ENCODE results near the gene TAAR9. TPM values are rescaled to one million over a fixed set of nuclear protein-coding genes. Genes with fewer than 3 reads are reported as not detected.
"Not testable (repeated sequence)": the region's sequence is repeated elsewhere in the genome, so short reads cannot be mapped to it uniquely, and the experiment has no call there.

Gene TAAR9
- total and polyA plus RNA-seq, 7 donors = not detected

DNA sequence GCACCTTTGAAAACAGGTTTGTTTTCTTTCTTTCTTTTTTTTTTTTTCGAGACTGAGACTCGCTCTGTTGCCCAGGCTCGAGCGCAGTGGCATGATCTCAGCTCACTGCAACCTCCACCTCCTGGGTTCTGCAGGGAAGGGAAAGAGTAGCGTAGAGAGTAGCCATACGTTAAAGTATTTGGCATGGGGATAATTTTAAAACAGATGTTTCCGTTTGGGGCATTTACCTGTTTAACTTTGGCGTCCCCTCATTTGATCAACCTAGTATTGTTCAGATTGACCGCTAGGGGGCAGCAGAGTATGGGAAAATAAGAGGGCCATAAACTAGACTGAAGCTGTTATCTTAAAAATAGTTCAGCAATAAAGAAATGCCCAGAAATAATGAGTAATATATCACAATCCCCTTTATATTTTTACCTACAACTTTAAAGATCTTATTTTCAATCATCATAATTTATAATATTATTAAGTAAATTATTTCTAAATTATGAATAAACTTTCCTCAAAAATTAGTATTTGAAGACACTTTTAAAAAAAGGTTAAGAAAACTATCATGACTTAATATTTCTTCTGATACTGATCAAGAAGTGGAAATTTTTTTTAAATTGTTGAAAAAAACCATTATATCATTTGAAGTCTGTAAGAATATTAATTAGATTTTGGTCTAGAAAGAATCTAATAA, 7.6 kb upstream of the TAAR9 start:
- H3K27me3 ChIP-seq (ENCODE audit: insufficient read depth in 3 of 3, low read length in 2 of 3) = no peaks in the 10 kb centered on the region
- WGBS, 3 donors = 21 to 29% (median 27%) methylated on average over 9 of the region's 9 CpGs
- H3K36me3 ChIP-seq (ENCODE audit: insufficient read depth in 1 of 2, low read depth in 1 of 2) = no peaks in the 10 kb centered on the region
- ATAC-seq = peak in 3 of 4 donors; percentile 70 to 89 (median 77)
- TF ChIP-seq, protein P1, sequence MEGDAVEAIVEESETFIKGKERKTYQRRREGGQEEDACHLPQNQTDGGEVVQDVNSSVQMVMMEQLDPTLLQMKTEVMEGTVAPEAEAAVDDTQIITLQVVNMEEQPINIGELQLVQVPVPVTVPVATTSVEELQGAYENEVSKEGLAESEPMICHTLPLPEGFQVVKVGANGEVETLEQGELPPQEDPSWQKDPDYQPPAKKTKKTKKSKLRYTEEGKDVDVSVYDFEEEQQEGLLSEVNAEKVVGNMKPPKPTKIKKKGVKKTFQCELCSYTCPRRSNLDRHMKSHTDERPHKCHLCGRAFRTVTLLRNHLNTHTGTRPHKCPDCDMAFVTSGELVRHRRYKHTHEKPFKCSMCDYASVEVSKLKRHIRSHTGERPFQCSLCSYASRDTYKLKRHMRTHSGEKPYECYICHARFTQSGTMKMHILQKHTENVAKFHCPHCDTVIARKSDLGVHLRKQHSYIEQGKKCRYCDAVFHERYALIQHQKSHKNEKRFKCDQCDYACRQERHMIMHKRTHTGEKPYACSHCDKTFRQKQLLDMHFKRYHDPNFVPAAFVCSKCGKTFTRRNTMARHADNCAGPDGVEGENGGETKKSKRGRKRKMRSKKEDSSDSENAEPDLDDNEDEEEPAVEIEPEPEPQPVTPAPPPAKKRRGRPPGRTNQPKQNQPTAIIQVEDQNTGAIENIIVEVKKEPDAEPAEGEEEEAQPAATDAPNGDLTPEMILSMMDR (IDR thresholded peaks at IDR 0.05) = peak; percentile 85
- no peaks in the 10 kb centered on the region for H3K9me3 ChIP-seq
- H3K4me1 ChIP-seq = no peaks in the 10 kb centered on the region
- no peak overlapping the region for H3K27ac ChIP-seq
- H3K4me3 ChIP-seq = peak overlapping the region; percentile 23
- DNase-seq = peak in 1 of 2 donors; percentile 39
- intact Hi-C loops (cut with DNase I) = loop anchor here in 1 of 2 donors (5.0 kb wide), 1 partner anchor 267 kb away; the partner anchor contains the start of gene SLC18B1

DNA sequence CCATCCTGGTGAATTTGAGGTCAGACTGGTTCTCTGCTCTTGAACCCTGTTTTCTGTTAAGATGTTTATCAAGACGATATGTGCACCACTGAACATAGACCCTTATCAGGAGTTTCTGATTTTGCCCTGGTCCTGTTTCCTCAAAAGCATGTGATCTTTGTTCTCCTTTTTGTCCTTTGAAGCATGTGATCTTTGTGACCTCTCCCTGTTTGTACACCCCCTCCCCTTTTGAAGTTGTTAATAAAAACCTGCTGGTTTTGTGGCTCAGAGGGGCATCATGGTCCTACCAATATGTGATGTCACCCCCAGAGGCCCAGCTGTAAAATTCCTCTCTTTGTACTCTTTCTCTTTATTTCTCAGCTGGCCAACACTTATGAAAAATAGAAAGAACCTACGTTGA, 3.5 kb upstream of the TAAR9 start:
- DNase-seq; H3K9me3 ChIP-seq; H3K4me3 ChIP-seq; H3K27ac ChIP-seq; H3K36me3 ChIP-seq (ENCODE audit: insufficient read depth in 1 of 2, low read depth in 1 of 2); H3K4me1 ChIP-seq; ATAC-seq; H3K27me3 ChIP-seq (ENCODE audit: insufficient read depth in 3 of 3, low read length in 2 of 3): not testable (repeated sequence)
- WGBS, 3 donors = 78 to 88% (median 84%) methylated on average over 2 of the region's 2 CpGs
- intact Hi-C loops (cut with DNase I) = loop anchor here in 1 of 2 donors (5.0 kb wide), 1 partner anchor 263 kb away; the partner anchor contains the start of gene SLC18B1

DNA sequence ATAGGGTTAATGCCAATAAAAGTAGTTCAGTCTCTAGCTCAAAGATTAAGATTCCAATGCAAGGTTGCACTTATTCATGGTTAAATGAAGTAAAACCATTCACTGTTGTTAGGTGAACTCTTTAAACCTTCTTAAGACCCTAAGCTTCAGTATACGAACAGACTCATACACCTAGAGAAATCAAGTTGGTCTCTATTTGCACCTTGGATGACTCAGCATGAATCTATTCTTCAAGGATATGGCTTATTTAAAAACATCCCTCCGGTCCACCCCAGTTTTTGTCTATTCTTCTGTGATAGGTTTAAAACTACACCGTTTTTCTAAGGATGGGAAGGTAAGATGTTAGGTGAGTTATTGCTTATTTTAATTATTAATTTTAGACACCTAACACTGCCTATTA, 932 bp upstream of the TAAR9 start:
- TF ChIP-seq, protein P1 (IDR thresholded peaks at IDR 0.05) = no peak
- no peak overlapping the region for H3K4me3 ChIP-seq
- H3K36me3 ChIP-seq (ENCODE audit: insufficient read depth in 1 of 2, low read depth in 1 of 2) = no peaks in the 10 kb centered on the region
- no peak for DNase-seq
- WGBS, 3 donors = 82 to 86% (median 83%) methylated on average over 3 of the region's 3 CpGs
- no peaks in the 10 kb centered on the region for H3K4me1 ChIP-seq
- ATAC-seq = no peak
- intact Hi-C loops (cut with DNase I) = no loop called here
- H3K9me3 ChIP-seq = no peaks in the 10 kb centered on the region
- no peak overlapping the region for H3K27ac ChIP-seq
- H3K27me3 ChIP-seq (ENCODE audit: insufficient read depth in 3 of 3, low read length in 2 of 3) = no peaks in the 10 kb centered on the region

DNA sequence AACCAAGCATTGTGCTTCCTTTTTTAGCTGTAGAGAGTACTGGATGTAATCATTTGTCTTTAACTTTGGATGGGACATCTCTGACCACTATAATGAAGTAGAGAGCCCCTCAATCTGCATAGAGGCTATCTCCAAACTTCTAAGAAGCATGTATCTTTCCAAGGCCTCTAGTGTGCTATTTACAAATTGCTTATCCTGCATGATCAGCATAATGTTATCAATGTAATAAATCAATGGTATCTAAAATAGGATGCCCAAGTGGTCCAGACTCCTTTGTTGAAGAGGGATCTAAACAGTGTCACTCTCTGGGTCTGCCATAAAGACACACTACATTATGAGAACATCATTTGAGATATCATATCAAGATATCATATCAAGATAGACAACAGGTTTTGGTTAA, 6.7 kb downstream of the TAAR9 start:
- Histone ChIP-seq H3K9me3 (no peaks in the 10 kb centered on the region), H3K27ac (no peak overlapping the region), H3K36me3 (ENCODE audit: insufficient read depth in 1 of 2, low read depth in 1 of 2) (no peaks in the 10 kb centered on the region), H3K4me1 (no peaks in the 10 kb centered on the region), H3K27me3 (ENCODE audit: insufficient read depth in 3 of 3, low read length in 2 of 3) (no peaks in the 10 kb centered on the region), H3K4me3 (no peak overlapping the region)
- TF ChIP-seq, protein P1 (IDR thresholded peaks at IDR 0.05) = no peak
- no peak for ATAC-seq
- intact Hi-C loops (cut with DNase I) = no loop called here
- DNase-seq = no peak

DNA sequence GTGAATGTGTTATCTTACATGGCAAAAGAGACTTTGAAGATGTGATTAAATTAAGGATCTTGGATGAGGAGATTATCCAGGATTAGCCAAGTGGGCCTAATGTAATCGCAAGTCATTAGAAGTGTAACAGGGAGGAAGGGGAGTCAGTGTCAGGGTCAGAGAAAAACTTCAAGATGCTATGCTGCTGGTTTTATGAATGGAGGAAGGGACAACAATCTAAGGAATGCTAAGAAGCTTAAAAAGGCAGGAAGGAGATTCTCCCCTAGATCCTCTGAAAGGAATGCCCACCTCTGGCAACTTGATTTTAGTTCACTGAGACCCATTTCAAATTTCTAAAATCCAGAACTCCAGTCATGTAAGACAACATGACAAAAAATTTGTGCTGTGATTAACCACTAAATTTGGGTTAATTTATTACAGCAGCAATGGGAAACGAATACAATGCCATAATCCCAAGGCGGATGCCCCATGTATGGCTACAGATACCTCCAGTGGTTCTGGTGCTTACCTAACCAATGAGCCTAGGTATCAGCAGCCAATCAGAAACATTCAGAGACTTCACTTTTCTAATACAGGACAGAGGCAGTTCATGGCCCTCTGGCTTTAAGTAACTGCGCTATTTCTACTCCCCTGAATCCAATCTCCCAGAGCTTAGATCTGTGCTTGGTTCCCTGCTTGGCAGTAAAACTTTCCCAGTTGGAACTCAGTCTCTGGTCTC, 10.8 kb downstream of the TAAR9 start:
- no peaks in the 10 kb centered on the region for H3K36me3 ChIP-seq (ENCODE audit: insufficient read depth in 1 of 2, low read depth in 1 of 2)
- TF ChIP-seq, protein P1 (IDR thresholded peaks at IDR 0.05) = no peak
- no peaks in the 10 kb centered on the region for H3K27me3 ChIP-seq (ENCODE audit: insufficient read depth in 3 of 3, low read length in 2 of 3)
- H3K4me1 ChIP-seq = no peaks in the 10 kb centered on the region
- DNase-seq (no peak), ATAC-seq (no peak)
- H3K9me3 ChIP-seq = no peaks in the 10 kb centered on the region
- no peak overlapping the region for H3K4me3 ChIP-seq
- intact Hi-C loops (cut with DNase I) = no loop called here
- WGBS, 3 donors = 82 to 90% (median 83%) methylated on average over 4 of the region's 4 CpGs
- no peak overlapping the region for H3K27ac ChIP-seq
